ENCODE measurements around the gene BTBD6.

BTBD6 gene

GRCh38 chr14:105249182-105250007 lies 1.1 kb downstream of the BTBD6 start:
- Histone ChIP-seq H2AFZ (ENCODE audit: low read depth) (no peak overlapping the region), H3K36me3 (ENCODE audit: insufficient read depth) (no peaks in the 10 kb centered on the region), H3K27ac (no peak overlapping the region), H3K4me3 (IDR thresholded peaks at IDR 0.05; ENCODE audit: insufficient read depth, low read depth, low read length) (no peak overlapping the region), H4K20me1 (ENCODE audit: insufficient read depth) (no peaks in the 10 kb centered on the region), H3K4me2 (no peak overlapping the region), H3K4me1 (ENCODE audit: low read depth, poor library complexity, severe bottlenecking) (peaks cover 3% of the 10 kb centered on the region), H3K27me3 (ENCODE audit: insufficient read depth, low read depth) (no peaks in the 10 kb centered on the region), H3K79me2 (ENCODE audit: insufficient read depth, low read depth) (no peaks in the 10 kb centered on the region), H3K9ac (no peak overlapping the region)
- TF ChIP-seq CTCF (conservative IDR thresholded peaks at IDR 0.05; ENCODE audit: low read depth, low read length): no peak

GRCh38 chr14:105250008-105250366 lies 1.7 kb downstream of the BTBD6 start:
- no peak overlapping the region for H3K9ac ChIP-seq
- peaks cover 9% of the 10 kb centered on the region for H3K4me1 ChIP-seq (ENCODE audit: low read depth, poor library complexity, severe bottlenecking)
- no peak overlapping the region for H3K4me2 ChIP-seq
- H3K4me3 ChIP-seq (IDR thresholded peaks at IDR 0.05; ENCODE audit: insufficient read depth, low read depth, low read length): no peak overlapping the region
- H3K27ac ChIP-seq: no peak overlapping the region
- no peaks in the 10 kb centered on the region for H3K36me3 ChIP-seq (ENCODE audit: insufficient read depth)
- H3K27me3 ChIP-seq (ENCODE audit: insufficient read depth, low read depth): no peaks in the 10 kb centered on the region
- TF ChIP-seq CTCF (conservative IDR thresholded peaks at IDR 0.05; ENCODE audit: low read depth, low read length): no peak
- no peaks in the 10 kb centered on the region for H3K79me2 ChIP-seq (ENCODE audit: insufficient read depth, low read depth)
- H4K20me1 ChIP-seq (ENCODE audit: insufficient read depth): no peaks in the 10 kb centered on the region
- H2AFZ ChIP-seq (ENCODE audit: low read depth): no peak overlapping the region

GRCh38 chr14:105250986-105251385 lies 2.7 kb downstream of the BTBD6 start:
- Histone ChIP-seq H3K4me2 (no peak overlapping the region), H3K27ac (no peak overlapping the region), H3K36me3 (ENCODE audit: insufficient read depth) (no peaks in the 10 kb centered on the region), H3K27me3 (ENCODE audit: insufficient read depth, low read depth) (no peaks in the 10 kb centered on the region), H3K4me3 (IDR thresholded peaks at IDR 0.05; ENCODE audit: insufficient read depth, low read depth, low read length) (no peak overlapping the region), H4K20me1 (ENCODE audit: insufficient read depth) (no peaks in the 10 kb centered on the region), H3K9ac (no peak overlapping the region), H3K4me1 (ENCODE audit: low read depth, poor library complexity, severe bottlenecking) (peaks cover 19% of the 10 kb centered on the region), H2AFZ (ENCODE audit: low read depth) (no peak overlapping the region), H3K79me2 (ENCODE audit: insufficient read depth, low read depth) (no peaks in the 10 kb centered on the region)
- no peak for TF ChIP-seq CTCF (conservative IDR thresholded peaks at IDR 0.05; ENCODE audit: low read depth, low read length)

GRCh38 chr14:105251920-105252319 lies 3.6 kb downstream of the BTBD6 start:
- no peak overlapping the region for H2AFZ ChIP-seq (ENCODE audit: low read depth)

More at GRCh38 chr14:105251920-105252319, 3.6 kb downstream of the BTBD6 start:
- H3K27ac ChIP-seq: no peak overlapping the region
- H3K36me3 ChIP-seq (ENCODE audit: insufficient read depth): no peaks in the 10 kb centered on the region
- H3K27me3 ChIP-seq (ENCODE audit: insufficient read depth, low read depth): no peaks in the 10 kb centered on the region
- H3K4me1 ChIP-seq (ENCODE audit: low read depth, poor library complexity, severe bottlenecking): peaks cover 23% of the 10 kb centered on the region
- TF ChIP-seq CTCF (conservative IDR thresholded peaks at IDR 0.05; ENCODE audit: low read depth, low read length): no peak
- H3K79me2 ChIP-seq (ENCODE audit: insufficient read depth, low read depth): no peaks in the 10 kb centered on the region
- no peaks in the 10 kb centered on the region for H4K20me1 ChIP-seq (ENCODE audit: insufficient read depth)
- H3K4me3 ChIP-seq (IDR thresholded peaks at IDR 0.05; ENCODE audit: insufficient read depth, low read depth, low read length): no peak overlapping the region
- no peak overlapping the region for H3K4me2 ChIP-seq
- H3K9ac ChIP-seq: no peak overlapping the region
